Measurements from ENCODE around the gene PITHD1.

DNA sequence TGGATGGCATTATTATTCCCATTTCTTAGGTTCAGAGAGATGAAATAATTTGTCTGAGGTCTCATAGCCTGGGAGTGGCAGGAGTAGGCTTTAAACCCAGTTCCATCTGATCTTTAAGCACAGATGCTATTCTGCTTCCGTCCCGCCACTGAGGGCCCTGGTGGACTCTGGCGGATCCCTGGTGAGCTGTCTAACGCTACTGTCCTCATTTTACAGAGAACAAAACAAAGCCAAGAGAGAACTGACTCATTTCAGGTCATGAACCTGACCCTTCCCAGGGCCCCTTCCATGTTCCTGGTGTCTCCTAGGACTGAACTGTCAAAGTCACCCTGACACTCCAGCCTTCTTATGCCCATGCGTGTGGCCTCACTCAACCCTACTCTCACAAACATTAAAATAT is 25.5 kb downstream of the PITHD1 start:
- TF ChIP-seq EZH2 (IDR thresholded peaks at IDR 0.05): no peak
- no peak for TF ChIP-seq CTCF (IDR thresholded peaks at IDR 0.05)
- TF ChIP-seq EZH2phosphoT487 (IDR thresholded peaks at IDR 0.05): no peak

Data from neural progenitor cell (in vitro differentiated cells).